Heart left ventricle (tissue), 13 donors: ENCODE results near the gene FAM181A.

Source experiments
- POLR2A ChIP-seq, 2 donors: fragments of 450-650 bp; IDR thresholded peaks; one replicate each; pipeline ENCODE4 v1.6.1; 2017; ENCODE audit warnings: antibody characterized with exemption in 2 of 2, mild to moderate bottlenecking in 2 of 2, moderate library complexity in 2 of 2
- TF ChIP-seq, protein P1 (sequence below), 12 donors: fragments of 200-600 bp; sonication (generic) in 4 of 12; IDR thresholded peaks; one replicate each; pipeline versions ENCODE4 v1.5.0 to v1.8.0; 2018 to 2022; ENCODE audit warnings: antibody characterized with exemption in 12 of 12, mild to moderate bottlenecking in 5 of 12
- donor health status: ischemic (EF 13 %, LVEDD 7.1; RV severe dilation, severe dysfunction).
- donor health status: DM: no; HTN: yes; CAD: no.
- donor health status: DM: no; HTN: no; CAD: no.
- donor health status: ischemic (EF 25% LVEDD 6.9; RV normal size, moderate dysfunction).
- donor health status: ischemic (EF 25% LVEDD 5.7; RV mildly dilated, moderate dysfunction).
- donor health status: ischemic (EF 35%, LVEDD 5.7; RV mildly dilated, moderate dysfunction).
- donor health status: nonischemic (EF 11% LVEDD 7.7; RV severe dilation, severe dysfunction).
- donor health status: DM: yes; HTN: yes; CAD: no.
- donor health status: PGD.
- donor health status: ischemic (EF 29% LVEDD 5.4; RV normal size, mild dysfunction).
- donor health status: nonischemic (EF 23%, LVEDD 6.1; RV moderate dilation, normal function).

DNA sequence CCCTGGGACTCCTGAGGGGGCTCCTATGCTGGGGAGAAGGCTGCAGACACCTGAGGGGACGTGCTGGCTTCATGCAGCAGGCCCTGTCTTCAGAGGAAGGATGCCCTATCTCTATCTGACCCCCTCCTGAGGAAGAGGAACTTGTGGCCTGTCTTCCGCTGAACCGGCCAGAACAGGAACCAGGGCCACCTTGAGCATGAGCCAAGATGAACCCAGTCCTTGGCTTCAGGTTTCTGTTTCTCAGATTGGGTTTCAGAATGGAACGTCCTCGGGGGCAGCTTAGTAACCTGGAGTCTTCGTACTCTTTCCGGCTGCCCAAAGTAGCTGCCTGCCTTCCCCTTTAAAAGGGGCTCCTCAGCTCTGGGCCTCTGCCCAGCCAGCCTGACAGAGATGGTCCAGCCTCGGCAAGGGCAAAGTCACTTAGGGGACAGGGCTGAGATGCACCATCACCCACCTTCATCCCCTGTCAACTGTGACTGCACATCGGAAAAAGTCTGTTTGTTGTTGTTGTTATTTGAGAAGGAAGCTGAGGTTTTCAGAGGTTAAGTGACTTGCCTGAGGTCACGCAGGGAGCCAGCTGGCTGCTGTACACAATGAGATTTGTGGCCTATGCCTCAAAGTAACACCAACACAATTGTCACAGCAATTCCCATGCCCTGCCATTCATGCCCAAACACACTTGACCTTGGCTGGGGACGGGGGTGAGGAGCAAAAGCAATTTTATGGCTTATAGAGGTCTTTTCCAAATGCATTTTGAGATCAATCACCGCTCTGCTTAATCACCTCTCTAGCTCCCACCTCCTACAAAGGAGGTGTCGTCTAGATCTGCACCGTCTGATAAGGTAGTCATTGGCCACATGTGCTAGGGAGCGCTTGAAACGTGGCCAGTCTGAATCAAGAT lies 35.8 kb downstream of the FAM181A start:
- TF ChIP-seq, protein P1, sequence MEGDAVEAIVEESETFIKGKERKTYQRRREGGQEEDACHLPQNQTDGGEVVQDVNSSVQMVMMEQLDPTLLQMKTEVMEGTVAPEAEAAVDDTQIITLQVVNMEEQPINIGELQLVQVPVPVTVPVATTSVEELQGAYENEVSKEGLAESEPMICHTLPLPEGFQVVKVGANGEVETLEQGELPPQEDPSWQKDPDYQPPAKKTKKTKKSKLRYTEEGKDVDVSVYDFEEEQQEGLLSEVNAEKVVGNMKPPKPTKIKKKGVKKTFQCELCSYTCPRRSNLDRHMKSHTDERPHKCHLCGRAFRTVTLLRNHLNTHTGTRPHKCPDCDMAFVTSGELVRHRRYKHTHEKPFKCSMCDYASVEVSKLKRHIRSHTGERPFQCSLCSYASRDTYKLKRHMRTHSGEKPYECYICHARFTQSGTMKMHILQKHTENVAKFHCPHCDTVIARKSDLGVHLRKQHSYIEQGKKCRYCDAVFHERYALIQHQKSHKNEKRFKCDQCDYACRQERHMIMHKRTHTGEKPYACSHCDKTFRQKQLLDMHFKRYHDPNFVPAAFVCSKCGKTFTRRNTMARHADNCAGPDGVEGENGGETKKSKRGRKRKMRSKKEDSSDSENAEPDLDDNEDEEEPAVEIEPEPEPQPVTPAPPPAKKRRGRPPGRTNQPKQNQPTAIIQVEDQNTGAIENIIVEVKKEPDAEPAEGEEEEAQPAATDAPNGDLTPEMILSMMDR (IDR thresholded peaks at IDR 0.05), result no peak
- no peak for TF ChIP-seq POLR2A (IDR thresholded peaks at IDR 0.05)
